ENCODE results near the gene UST.

UST gene

GRCh38 chr6:148943451-148943850 is 196.6 kb downstream of the UST start:
- no peak overlapping the region for H2AFZ ChIP-seq (ENCODE audit: low read depth, low read length, severe bottlenecking)
- no peaks in the 10 kb centered on the region for H3K79me2 ChIP-seq (ENCODE audit: insufficient read depth, low read length)
- no peaks in the 10 kb centered on the region for H4K20me1 ChIP-seq (ENCODE audit: low read depth, low read length)
- TF ChIP-seq CTCF (IDR thresholded peaks at IDR 0.05; ENCODE audit: insufficient read depth, low read length, poor library complexity, severe bottlenecking) (no peak), EZH2phosphoT487 (conservative IDR thresholded peaks at IDR 0.05; ENCODE audit: low read length) (no peak)
- H3K27me3 ChIP-seq (ENCODE audit: low read length) = no peaks in the 10 kb centered on the region
- H3K9ac ChIP-seq (ENCODE audit: low read length) = no peak overlapping the region
- no peaks in the 10 kb centered on the region for H3K9me2 ChIP-seq (replicated peaks; ENCODE audit: insufficient read depth, low read length)
- no peaks in the 10 kb centered on the region for H3K9me3 ChIP-seq (ENCODE audit: insufficient read depth, low read length)
- no peak overlapping the region for H3K4me2 ChIP-seq (ENCODE audit: low read depth, low read length, poor library complexity, severe bottlenecking)
- H3K36me3 ChIP-seq (ENCODE audit: low read length) = no peaks in the 10 kb centered on the region
- no peaks in the 10 kb centered on the region for H3F3A ChIP-seq (ENCODE audit: insufficient read depth)
- no peak overlapping the region for H3K4me3 ChIP-seq (ENCODE audit: insufficient read depth, low read length, poor library complexity, severe bottlenecking)
- H3K27ac ChIP-seq (ENCODE audit: low read depth, low read length) = no peak overlapping the region

GRCh38 chr6:148944608-148945007 is 197.8 kb downstream of the UST start:
- TF ChIP-seq CTCF (IDR thresholded peaks at IDR 0.05; ENCODE audit: insufficient read depth, low read length, poor library complexity, severe bottlenecking) = no peak
- TF ChIP-seq EZH2phosphoT487 (conservative IDR thresholded peaks at IDR 0.05; ENCODE audit: low read length) = no peak
- no peaks in the 10 kb centered on the region for H3K27me3 ChIP-seq (ENCODE audit: low read length)

GRCh38 chr6:148945301-148946021 is 198.6 kb downstream of the UST start:
- H2AFZ ChIP-seq (ENCODE audit: low read depth, low read length, severe bottlenecking) = no peak overlapping the region
- H3K79me2 ChIP-seq (ENCODE audit: insufficient read depth, low read length) = no peaks in the 10 kb centered on the region
- H3K36me3 ChIP-seq (ENCODE audit: low read length) = no peaks in the 10 kb centered on the region
- no peak overlapping the region for H3K27ac ChIP-seq (ENCODE audit: low read depth, low read length)
- H3K9me3 ChIP-seq (ENCODE audit: insufficient read depth, low read length) = no peaks in the 10 kb centered on the region
- H3K4me2 ChIP-seq (ENCODE audit: low read depth, low read length, poor library complexity, severe bottlenecking) = no peak overlapping the region
- TF ChIP-seq EZH2phosphoT487 (conservative IDR thresholded peaks at IDR 0.05; ENCODE audit: low read length) (no peak), CTCF (IDR thresholded peaks at IDR 0.05; ENCODE audit: insufficient read depth, low read length, poor library complexity, severe bottlenecking) (no peak)
- H3K27me3 ChIP-seq (ENCODE audit: low read length) = no peaks in the 10 kb centered on the region
- no peaks in the 10 kb centered on the region for H4K20me1 ChIP-seq (ENCODE audit: low read depth, low read length)
- no peaks in the 10 kb centered on the region for H3K9me2 ChIP-seq (replicated peaks; ENCODE audit: insufficient read depth, low read length)
- H3K4me3 ChIP-seq (ENCODE audit: insufficient read depth, low read length, poor library complexity, severe bottlenecking) = no peak overlapping the region
- H3F3A ChIP-seq (ENCODE audit: insufficient read depth) = no peaks in the 10 kb centered on the region
- H3K9ac ChIP-seq (ENCODE audit: low read length) = no peak overlapping the region

More at GRCh38 chr6:148944608-148945007, 197.8 kb downstream of the UST start:
- Histone ChIP-seq H3K9ac (ENCODE audit: low read length) (no peak overlapping the region), H3K4me3 (ENCODE audit: insufficient read depth, low read length, poor library complexity, severe bottlenecking) (no peak overlapping the region), H3K79me2 (ENCODE audit: insufficient read depth, low read length) (no peaks in the 10 kb centered on the region), H3K36me3 (ENCODE audit: low read length) (no peaks in the 10 kb centered on the region), H3K9me2 (replicated peaks; ENCODE audit: insufficient read depth, low read length) (no peaks in the 10 kb centered on the region), H4K20me1 (ENCODE audit: low read depth, low read length) (no peaks in the 10 kb centered on the region), H3K27ac (ENCODE audit: low read depth, low read length) (no peak overlapping the region), H3F3A (ENCODE audit: insufficient read depth) (no peaks in the 10 kb centered on the region), H3K4me2 (ENCODE audit: low read depth, low read length, poor library complexity, severe bottlenecking) (no peak overlapping the region), H3K9me3 (ENCODE audit: insufficient read depth, low read length) (no peaks in the 10 kb centered on the region), H2AFZ (ENCODE audit: low read depth, low read length, severe bottlenecking) (no peak overlapping the region)

All from SU-DHL-6 (cell line).